Mesenchymal stem cell (in vitro differentiated cells and primary cell): ENCODE results near the gene KCNAB2.

Experiments used
- DNase-seq: peaks from one replicate; pipeline ENCODE4 v3.0.0-alpha.2; 2013
- H2AFZ ChIP-seq: one replicate; pipeline ENCODE4 v1.6.1; 2013; ENCODE audit warnings: low read depth, mild to moderate bottlenecking, control low read depth, inconsistent platforms, low read length, moderate library complexity
- H2AK5ac ChIP-seq: 2 replicates; pipeline ENCODE4 v1.6.1; 2013; ENCODE audit warnings: low read length, moderate library complexity, mild to moderate bottlenecking, inconsistent platforms; ENCODE audit not compliant: severe bottlenecking
- H2BK120ac ChIP-seq: one replicate; pipeline ENCODE4 v1.6.1; 2013; ENCODE audit warnings: low read depth, mild to moderate bottlenecking, inconsistent platforms, low read length, moderate library complexity
- H2BK12ac ChIP-seq, 2 experiments: one replicate each; pipeline ENCODE4 v1.6.1; 2013; ENCODE audit warnings: inconsistent platforms in 2 of 2, low read length in 2 of 2, mild to moderate bottlenecking in 2 of 2, moderate library complexity in 2 of 2, control low read depth in 1 of 2
- H2BK15ac ChIP-seq: one replicate; pipeline ENCODE4 v1.6.1; 2013; ENCODE audit warnings: mild to moderate bottlenecking, low read depth, inconsistent platforms; ENCODE audit not compliant: poor library complexity, severe bottlenecking
- H2BK5ac ChIP-seq: 2 replicates; pipeline ENCODE4 v1.6.1; 2013; ENCODE audit warnings: low read depth, mild to moderate bottlenecking, low read length, control low read depth, inconsistent platforms; ENCODE audit not compliant: poor library complexity, severe bottlenecking
- H3K14ac ChIP-seq, 2 experiments: one replicate each; pipeline ENCODE4 v1.6.1; 2013; ENCODE audit warnings: inconsistent platforms in 2 of 2, low read length in 2 of 2, control low read depth in 1 of 2, mild to moderate bottlenecking in 1 of 2, moderate library complexity in 1 of 2
- H3K18ac ChIP-seq, 2 experiments: one replicate each; pipeline ENCODE4 v1.6.1; 2013; ENCODE audit warnings: inconsistent platforms in 2 of 2, low read length in 2 of 2, control low read depth in 1 of 2, low read depth in 1 of 2, mild to moderate bottlenecking in 1 of 2
- H3K23ac ChIP-seq, 2 experiments: one replicate each; pipeline ENCODE4 v1.6.1; 2013; ENCODE audit warnings: inconsistent platforms in 2 of 2, low read length in 2 of 2, mild to moderate bottlenecking in 2 of 2, moderate library complexity in 2 of 2, control low read depth in 1 of 2
- H3K27ac ChIP-seq: 2 replicates; pipeline ENCODE4 v1.5.1; 2013; ENCODE audit warnings: mild to moderate bottlenecking, moderate library complexity, low read length, control low read depth, inconsistent platforms; ENCODE audit not compliant: poor library complexity, severe bottlenecking
- H3K27me3 ChIP-seq, 2 experiments: 2 replicates each; pipeline versions ENCODE4 v1.6.1 to v1.7.0; 2013; ENCODE audit warnings: low read length in 2 of 2, mild to moderate bottlenecking in 2 of 2, moderate library complexity in 2 of 2, control low read depth in 1 of 2, inconsistent platforms in 1 of 2; ENCODE audit not compliant: control insufficient read depth in 1 of 2, insufficient read depth in 1 of 2
- H3K36me3 ChIP-seq, 2 experiments: 2 replicates each; pipeline versions ENCODE4 v1.6.1 to v1.7.0; 2013; ENCODE audit warnings: low read length in 2 of 2, control low read depth in 1 of 2, inconsistent platforms in 1 of 2, low read depth in 1 of 2, mild to moderate bottlenecking in 1 of 2; ENCODE audit not compliant: insufficient read depth in 2 of 2, control insufficient read depth in 1 of 2
- H3K4ac ChIP-seq, 2 experiments: one replicate each; pipeline ENCODE4 v1.6.1; 2013; ENCODE audit warnings: inconsistent platforms in 2 of 2, low read length in 2 of 2, mild to moderate bottlenecking in 2 of 2, moderate library complexity in 2 of 2, control low read depth in 1 of 2, low read depth in 1 of 2
- H3K4me1 ChIP-seq: 2 replicates; pipeline ENCODE4 v1.6.1; 2013; ENCODE audit warnings: low read depth, low read length, control low read depth; ENCODE audit not compliant: control insufficient read depth, insufficient read depth
- H3K4me2 ChIP-seq: 2 replicates; pipeline ENCODE4 v1.6.1; 2013; ENCODE audit warnings: low read length, mild to moderate bottlenecking, inconsistent platforms; ENCODE audit not compliant: poor library complexity, severe bottlenecking
- H3K4me3 ChIP-seq, 2 experiments: 2 replicates each; pipeline versions ENCODE4 v1.5.1 to v1.7.0; 2013; ENCODE audit warnings: low read length in 2 of 2, mild to moderate bottlenecking in 2 of 2, control low read depth in 1 of 2, low read depth in 1 of 2; ENCODE audit not compliant: insufficient read depth in 1 of 2
- H3K79me1 ChIP-seq: replicated peaks from 2 replicates; pipeline ENCODE4 v1.6.1; 2013; ENCODE audit warnings: mild to moderate bottlenecking, control low read depth, low read length, inconsistent platforms; ENCODE audit not compliant: poor library complexity, severe bottlenecking
- H3K9ac ChIP-seq: 2 replicates; pipeline ENCODE4 v1.7.0; 2013; ENCODE audit warnings: mild to moderate bottlenecking, low read length, moderate library complexity
- H3K9me3 ChIP-seq: 2 replicates; pipeline ENCODE4 v1.7.0; 2013; ENCODE audit warnings: mild to moderate bottlenecking, low read length; ENCODE audit not compliant: control insufficient read depth
- H4K8ac ChIP-seq: one replicate; pipeline ENCODE4 v1.6.1; 2013; ENCODE audit warnings: inconsistent platforms, mild to moderate bottlenecking, low read length, moderate library complexity
- H4K91ac ChIP-seq: one replicate; pipeline ENCODE4 v1.6.1; 2013; ENCODE audit warnings: mild to moderate bottlenecking, low read length, inconsistent platforms
- WGBS: methylation state at CpG from one replicate; pipeline ENCODE4 v1.1.7; 2013; ENCODE audit warnings: mixed read lengths; 5-methylcytosine and 5-hydroxymethylcytosine counted together

The KCNAB2 gene

DNA sequence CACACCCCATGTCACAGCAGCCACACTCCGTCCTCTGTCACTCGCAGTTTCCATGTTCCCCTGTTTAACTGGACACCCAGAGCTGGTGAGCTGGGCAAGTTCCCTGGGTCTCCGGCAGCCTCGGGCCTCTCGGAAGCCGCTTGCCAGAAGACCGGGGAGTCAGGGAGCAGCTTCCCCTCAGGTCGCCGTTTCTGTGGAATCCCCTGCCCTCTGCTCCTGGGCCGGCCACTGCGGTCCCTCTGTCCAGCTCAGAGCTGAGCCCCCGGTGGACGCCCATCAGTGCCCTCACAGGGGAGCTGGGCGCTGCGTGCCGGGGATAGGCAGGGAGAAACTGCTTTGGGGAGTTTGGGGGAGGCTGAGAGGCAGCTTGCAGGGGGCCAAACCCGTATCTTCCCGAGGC, 37.7 kb downstream of the KCNAB2 start:
- Histone ChIP-seq H3K4me2 (no peak overlapping the region), H4K8ac (no peak overlapping the region), H3K27me3 (peaks cover 8 to 40% of the 10 kb centered on the region in 2 experiments), H3K4me1 (no peaks in the 10 kb centered on the region), H3K14ac (no peak overlapping the region), H2BK5ac (no peak overlapping the region), H3K9me3 (no peaks in the 10 kb centered on the region), H3K18ac (no peak overlapping the region), H4K91ac (no peak overlapping the region), H3K4ac (no peak overlapping the region), H3K4me3 (peak overlapping the region in 1 of 2 experiments; percentile 5), H2BK15ac (no peak overlapping the region), H3K9ac (peak overlapping the region; percentile 40), H2AK5ac (no peak overlapping the region), H3K23ac (no peak overlapping the region), H2BK120ac (no peak overlapping the region), H3K27ac (no peak overlapping the region), H2BK12ac (no peak overlapping the region), H3K79me1 (no peaks in the 10 kb centered on the region), H2AFZ (no peak overlapping the region), H3K36me3 (no peaks in the 10 kb centered on the region)
- no peak for DNase-seq
- 90% methylated on average over 17 of the region's 18 CpGs for WGBS

DNA sequence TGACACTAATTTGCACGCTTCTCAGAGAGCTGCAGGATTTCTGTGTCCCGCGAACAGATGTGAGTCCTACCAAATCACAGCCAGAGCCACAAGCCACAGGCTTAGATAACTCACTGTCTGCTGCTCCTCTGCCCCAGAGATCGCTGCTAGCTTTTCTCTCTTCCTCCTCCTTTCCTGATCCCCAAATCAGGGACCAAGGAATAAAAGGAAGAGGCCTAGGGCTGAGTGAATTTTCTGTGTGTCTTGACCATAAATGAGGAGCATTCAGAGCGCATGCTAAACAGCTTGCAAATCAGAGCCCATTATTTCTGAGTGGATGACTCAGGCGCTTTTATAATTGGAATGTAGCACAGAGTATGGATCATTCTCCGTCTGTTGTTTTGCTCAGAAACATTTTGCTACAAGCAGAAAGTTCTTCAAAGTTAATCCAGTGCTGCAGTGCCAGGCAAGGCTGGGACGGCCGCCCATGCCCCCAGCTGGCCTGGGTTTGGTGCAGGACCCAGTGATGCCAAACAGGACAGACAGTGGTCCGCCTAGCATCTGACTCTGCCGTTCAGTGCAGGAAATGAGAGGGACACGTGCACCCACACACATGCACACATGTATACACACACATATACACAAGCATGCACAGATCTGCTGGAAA, 38.2 kb downstream of the KCNAB2 start:
- H3K23ac ChIP-seq: no peak overlapping the region
- no peak overlapping the region for H2AFZ ChIP-seq
- H3K36me3 ChIP-seq: no peaks in the 10 kb centered on the region
- H3K14ac ChIP-seq: no peak overlapping the region
- H3K27me3 ChIP-seq: peaks cover 8 to 40% of the 10 kb centered on the region in 2 experiments
- H2AK5ac ChIP-seq: no peak overlapping the region
- H3K27ac ChIP-seq: no peak overlapping the region
- peak overlapping the region in 1 of 2 experiments; percentile 5 for H3K4me3 ChIP-seq
- H3K79me1 ChIP-seq: no peaks in the 10 kb centered on the region
- no peak overlapping the region for H2BK12ac ChIP-seq
- no peak overlapping the region for H3K4me2 ChIP-seq
- H4K91ac ChIP-seq: no peak overlapping the region
- H3K9ac ChIP-seq: peak overlapping the region; percentile 40
- DNase-seq: no peak
- no peak overlapping the region for H3K18ac ChIP-seq
- H3K4ac ChIP-seq: no peak overlapping the region
- no peak overlapping the region for H2BK15ac ChIP-seq
- 84% methylated on average over 11 of the region's 12 CpGs for WGBS
- H2BK120ac ChIP-seq: no peak overlapping the region
- H3K9me3 ChIP-seq: no peaks in the 10 kb centered on the region
- H2BK5ac ChIP-seq: no peak overlapping the region
- peaks cover 1% of the 10 kb centered on the region for H3K4me1 ChIP-seq
- H4K8ac ChIP-seq: no peak overlapping the region

DNA sequence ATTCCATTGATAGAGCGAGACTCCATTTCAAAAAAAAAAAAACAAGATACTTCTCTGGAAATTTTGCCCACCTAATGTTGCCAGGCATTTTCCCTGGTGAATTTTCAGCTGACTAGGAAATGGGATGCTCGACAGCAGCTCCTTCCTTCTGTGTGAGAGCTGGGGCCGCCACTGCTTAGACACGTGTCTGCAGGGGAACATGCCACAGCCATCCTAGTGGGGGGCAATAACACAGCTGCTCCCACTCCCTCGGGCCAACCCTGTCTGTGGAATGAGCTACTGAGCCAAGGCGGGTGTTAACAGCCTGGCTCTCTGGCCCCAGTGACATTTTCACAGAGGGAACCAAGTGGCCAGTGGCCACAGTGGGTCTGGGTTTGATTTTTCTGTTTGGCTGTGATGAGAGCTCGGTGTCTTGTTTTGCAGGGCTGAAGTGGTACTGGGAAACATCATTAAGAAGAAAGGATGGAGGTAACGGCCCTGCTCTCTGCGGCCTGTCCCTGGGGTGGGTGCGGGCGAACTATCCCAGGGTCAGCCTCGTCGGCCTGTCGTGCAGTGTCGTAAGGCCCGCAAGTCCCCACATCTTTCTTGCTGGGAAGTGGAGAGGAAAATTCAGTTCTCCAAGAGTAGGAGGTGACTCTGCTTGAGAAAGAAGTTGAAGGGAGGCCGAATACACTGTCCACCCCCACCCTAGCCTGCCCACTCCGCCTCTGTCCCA, 39.2 kb downstream of the KCNAB2 start:
- Histone ChIP-seq H4K8ac (no peak overlapping the region), H2BK120ac (no peak overlapping the region)

DNA sequence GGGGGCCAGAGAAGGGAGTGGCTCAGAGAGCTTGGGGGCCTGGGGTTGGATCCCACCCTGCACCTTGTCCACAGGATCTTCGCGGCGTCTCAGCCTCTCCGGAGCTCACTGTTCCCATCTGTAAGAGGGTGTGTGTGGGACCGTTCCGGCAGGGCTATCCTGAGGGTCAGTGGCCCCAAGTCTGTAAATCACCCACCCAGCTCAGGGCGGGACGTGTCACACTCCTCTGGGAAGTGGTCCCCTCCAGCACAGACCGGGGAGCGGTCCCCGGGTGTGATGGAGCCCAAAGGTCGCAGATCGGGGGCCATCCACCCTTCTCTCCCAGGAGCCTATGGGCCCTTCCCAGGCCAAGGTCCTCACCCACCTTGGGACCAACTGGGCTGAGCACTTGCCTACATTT, 40.0 kb downstream of the KCNAB2 start:
- WGBS: 94% methylated on average over 13 of the region's 13 CpGs
- Histone ChIP-seq H4K91ac (no peak overlapping the region), H3K27me3 (peaks cover 0 to 31% of the 10 kb centered on the region in 2 experiments), H3K14ac (no peak overlapping the region), H3K4me1 (peaks cover 1% of the 10 kb centered on the region), H3K36me3 (no peaks in the 10 kb centered on the region), H4K8ac (no peak overlapping the region), H3K18ac (no peak overlapping the region), H3K9me3 (no peaks in the 10 kb centered on the region), H3K4me2 (no peak overlapping the region), H3K4me3 (no peak overlapping the region), H2BK120ac (no peak overlapping the region), H2BK12ac (no peak overlapping the region), H3K4ac (no peak overlapping the region), H3K23ac (no peak overlapping the region), H3K9ac (no peak overlapping the region), H2BK5ac (no peak overlapping the region), H3K79me1 (no peaks in the 10 kb centered on the region), H2AFZ (no peak overlapping the region), H2AK5ac (no peak overlapping the region), H2BK15ac (no peak overlapping the region), H3K27ac (no peak overlapping the region)
- no peak for DNase-seq

More for the DNA sequence above, 39.2 kb downstream of the KCNAB2 start:
- H3K27ac ChIP-seq: no peak overlapping the region
- no peak overlapping the region for H3K18ac ChIP-seq
- no peak overlapping the region for H3K23ac ChIP-seq
- H3K36me3 ChIP-seq: no peaks in the 10 kb centered on the region
- no peak overlapping the region for H3K4me3 ChIP-seq
- H3K27me3 ChIP-seq: peaks cover 1 to 39% of the 10 kb centered on the region in 2 experiments
- DNase-seq: no peak
- H2AFZ ChIP-seq: no peak overlapping the region
- H2AK5ac ChIP-seq: no peak overlapping the region
- H3K9me3 ChIP-seq: no peaks in the 10 kb centered on the region
- no peak overlapping the region for H2BK5ac ChIP-seq
- no peaks in the 10 kb centered on the region for H3K79me1 ChIP-seq
- no peak overlapping the region for H2BK12ac ChIP-seq
- H3K4ac ChIP-seq: no peak overlapping the region
- 79% methylated on average over 15 of the region's 18 CpGs for WGBS
- H3K4me1 ChIP-seq: peaks cover 1% of the 10 kb centered on the region
- no peak overlapping the region for H3K14ac ChIP-seq
- no peak overlapping the region for H3K4me2 ChIP-seq
- peak overlapping the region; percentile 29 for H4K91ac ChIP-seq
- no peak overlapping the region for H3K9ac ChIP-seq
- no peak overlapping the region for H2BK15ac ChIP-seq
